ENCODE results near the gene HOXA3. TPM values are rescaled to one million over a fixed set of nuclear protein-coding genes. Genes with fewer than 3 reads are reported as not detected.

The HOXA3 gene
- total RNA-seq, 2 experiments from 2014 or later: not detected

Small RNA genes lying within 50 kb of the gene (microRNA-seq; reads per million reads assigned to microRNA genes)
- gene MIR196B: not detected

Other genes with a start within 250 kb of the HOXA3 start
- under 1 TPM; 0.28 to 0.76 TPM for gene HOXA1, start 56.6 kb downstream of the HOXA3 start, total RNA-seq
- gene HOXA2, start 49.9 kb downstream of the HOXA3 start, total RNA-seq: not detected
- gene HOXA4, start 21.8 kb downstream of the HOXA3 start, total RNA-seq: not detected
- gene HOXA5, start 8.9 kb downstream of the HOXA3 start, total RNA-seq: not detected
- not detected for gene HOXA6, start 4.8 kb downstream of the HOXA3 start, total RNA-seq
- gene HOXA7, start 4.1 kb upstream of the HOXA3 start, total RNA-seq: not detected
- not detected for gene HOXA9, start 13.0 kb upstream of the HOXA3 start, total RNA-seq
- not detected for gene HOXA10, start 21.7 kb upstream of the HOXA3 start, total RNA-seq
- not detected for gene HOXA11, start 32.6 kb upstream of the HOXA3 start, total RNA-seq
- not detected for gene HOXA13, start 47.5 kb upstream of the HOXA3 start, total RNA-seq
- gene EVX1, start 90.2 kb upstream of the HOXA3 start, total RNA-seq: not detected

All from activated CD8-positive, alpha-beta memory T cell treated with anti-CD3 and anti-CD28 coated beads, Interleukin-2, amount 10 ng/mL, durations not matched to agents 7 days and 5 days (primary cell).